Measurements from ENCODE around the gene IL25. TPM values are rescaled to one million over a fixed set of nuclear protein-coding genes. Genes with fewer than 3 reads are reported as not detected.

The IL25 gene
- total and polyA plus RNA-seq, 2 of the 13 experiments (the other 11 are each of a cell fraction or from before 2014, with no cell fraction given), result not detected

DNA sequence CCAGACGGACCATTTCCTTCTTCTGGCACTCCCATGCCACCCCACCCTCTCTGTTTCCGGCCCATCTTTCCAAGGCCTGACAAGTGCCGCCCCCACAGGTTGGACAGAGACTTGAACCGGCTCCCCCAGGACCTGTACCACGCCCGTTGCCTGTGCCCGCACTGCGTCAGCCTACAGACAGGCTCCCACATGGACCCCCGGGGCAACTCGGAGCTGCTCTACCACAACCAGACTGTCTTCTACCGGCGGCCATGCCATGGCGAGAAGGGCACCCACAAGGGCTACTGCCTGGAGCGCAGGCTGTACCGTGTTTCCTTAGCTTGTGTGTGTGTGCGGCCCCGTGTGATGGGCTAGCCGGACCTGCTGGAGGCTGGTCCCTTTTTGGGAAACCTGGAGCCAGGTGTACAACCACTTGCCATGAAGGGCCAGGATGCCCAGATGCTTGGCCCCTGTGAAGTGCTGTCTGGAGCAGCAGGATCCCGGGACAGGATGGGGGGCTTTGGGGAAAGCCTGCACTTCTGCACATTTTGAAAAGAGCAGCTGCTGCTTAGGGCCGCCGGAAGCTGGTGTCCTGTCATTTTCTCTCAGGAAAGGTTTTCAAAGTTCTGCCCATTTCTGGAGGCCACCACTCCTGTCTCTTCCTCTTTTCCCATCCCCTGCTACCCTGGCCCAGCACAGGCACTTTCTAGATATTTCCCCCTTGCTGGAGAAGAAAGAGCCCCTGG, 3.1 kb downstream of the IL25 start:
- FAIRE-seq, result no peak
- Histone ChIP-seq H3K27ac (ENCODE audit: extremely low read length, insufficient read depth, low read length) (no peak overlapping the region), H3K9me3 (ENCODE audit: low read length) (no peaks in the 10 kb centered on the region), H2AFZ (ENCODE audit: low read length) (no peak overlapping the region), H3K79me2 (ENCODE audit: insufficient read depth, low read length) (no peaks in the 10 kb centered on the region), H3K4me1 (ENCODE audit: insufficient read depth, low read length) (no peaks in the 10 kb centered on the region), H4K20me1 (ENCODE audit: insufficient read depth, low read length) (no peaks in the 10 kb centered on the region), H3K36me3 (replicated peaks in 1 of 2; ENCODE audit: control insufficient read depth in 1 of 2, insufficient read depth in 2 of 2, low read length in 2 of 2) (no peaks in the 10 kb centered on the region), H3K4me2 (ENCODE audit: low read depth, low read length) (no peak overlapping the region), H3K9ac (ENCODE audit: insufficient read depth, low read depth, low read length) (no peak overlapping the region), H3K27me3 (ENCODE audit: control insufficient read depth in 1 of 2, insufficient read depth in 2 of 2, low read length in 2 of 2) (peaks cover 32 to 87% of the 10 kb centered on the region in 2 experiments), H3K4me3 (replicated peaks in 1 of 3; ENCODE audit: insufficient read depth in 1 of 3, low read depth in 2 of 3, low read length in 3 of 3) (no peak overlapping the region)
- 33% methylated on average over 21 of the region's 21 CpGs for WGBS (ENCODE audit: low lambda C conversion rate)
- intact Hi-C loops (cut with micrococcal nuclease; ENCODE audit: unreplicated experiment) (no loop called here), in situ Hi-C loops (cut with HindIII; ENCODE audit: extremely low pct_ligation_motif_present, low pct_unique_long_range_greater_than_20kb) (loop anchor here (5.0 kb wide), 2 partner anchors 48 to 113 kb away; no protein-coding TSS in a partner anchor)
- BruUV-seq (replicated peaks), result no TSS peak
- ChIA-PET POLR2A (no interaction called here), CTCF (ENCODE audit: low intra/inter-chr PET ratio, low total read pairs) (interaction anchor here (1.3 kb wide), 1 partner anchor 111 kb away, joined by 4 read pairs; no protein-coding TSS in a partner anchor)
- ATAC-seq, result no peak
- DNase-seq (ENCODE audit: low spot score), result no peak
- TF ChIP-seq, protein P1, sequence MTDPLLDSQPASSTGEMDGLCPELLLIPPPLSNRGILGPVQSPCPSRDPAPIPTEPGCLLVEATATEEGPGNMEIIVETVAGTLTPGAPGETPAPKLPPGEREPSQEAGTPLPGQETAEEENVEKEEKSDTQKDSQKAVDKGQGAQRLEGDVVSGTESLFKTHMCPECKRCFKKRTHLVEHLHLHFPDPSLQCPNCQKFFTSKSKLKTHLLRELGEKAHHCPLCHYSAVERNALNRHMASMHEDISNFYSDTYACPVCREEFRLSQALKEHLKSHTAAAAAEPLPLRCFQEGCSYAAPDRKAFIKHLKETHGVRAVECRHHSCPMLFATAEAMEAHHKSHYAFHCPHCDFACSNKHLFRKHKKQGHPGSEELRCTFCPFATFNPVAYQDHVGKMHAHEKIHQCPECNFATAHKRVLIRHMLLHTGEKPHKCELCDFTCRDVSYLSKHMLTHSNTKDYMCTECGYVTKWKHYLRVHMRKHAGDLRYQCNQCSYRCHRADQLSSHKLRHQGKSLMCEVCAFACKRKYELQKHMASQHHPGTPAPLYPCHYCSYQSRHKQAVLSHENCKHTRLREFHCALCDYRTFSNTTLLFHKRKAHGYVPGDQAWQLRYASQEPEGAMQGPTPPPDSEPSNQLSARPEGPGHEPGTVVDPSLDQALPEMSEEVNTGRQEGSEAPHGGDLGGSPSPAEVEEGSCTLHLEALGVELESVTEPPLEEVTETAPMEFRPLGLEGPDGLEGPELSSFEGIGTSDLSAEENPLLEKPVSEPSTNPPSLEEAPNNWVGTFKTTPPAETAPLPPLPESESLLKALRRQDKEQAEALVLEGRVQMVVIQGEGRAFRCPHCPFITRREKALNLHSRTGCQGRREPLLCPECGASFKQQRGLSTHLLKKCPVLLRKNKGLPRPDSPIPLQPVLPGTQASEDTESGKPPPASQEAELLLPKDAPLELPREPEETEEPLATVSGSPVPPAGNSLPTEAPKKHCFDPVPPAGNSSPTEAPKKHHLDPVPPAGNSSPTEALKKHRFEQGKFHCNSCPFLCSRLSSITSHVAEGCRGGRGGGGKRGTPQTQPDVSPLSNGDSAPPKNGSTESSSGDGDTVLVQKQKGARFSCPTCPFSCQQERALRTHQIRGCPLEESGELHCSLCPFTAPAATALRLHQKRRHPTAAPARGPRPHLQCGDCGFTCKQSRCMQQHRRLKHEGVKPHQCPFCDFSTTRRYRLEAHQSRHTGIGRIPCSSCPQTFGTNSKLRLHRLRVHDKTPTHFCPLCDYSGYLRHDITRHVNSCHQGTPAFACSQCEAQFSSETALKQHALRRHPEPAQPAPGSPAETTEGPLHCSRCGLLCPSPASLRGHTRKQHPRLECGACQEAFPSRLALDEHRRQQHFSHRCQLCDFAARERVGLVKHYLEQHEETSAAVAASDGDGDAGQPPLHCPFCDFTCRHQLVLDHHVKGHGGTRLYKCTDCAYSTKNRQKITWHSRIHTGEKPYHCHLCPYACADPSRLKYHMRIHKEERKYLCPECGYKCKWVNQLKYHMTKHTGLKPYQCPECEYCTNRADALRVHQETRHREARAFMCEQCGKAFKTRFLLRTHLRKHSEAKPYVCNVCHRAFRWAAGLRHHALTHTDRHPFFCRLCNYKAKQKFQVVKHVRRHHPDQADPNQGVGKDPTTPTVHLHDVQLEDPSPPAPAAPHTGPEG (CRISPR knock-in tag; IDR thresholded peaks at IDR 0.05), result no peak
- TF ChIP-seq ELK4 (CRISPR knock-in tag; IDR thresholded peaks at IDR 0.05; ENCODE audit: borderline replicate concordance) (no peak), RARA (CRISPR knock-in tag; IDR thresholded peaks at IDR 0.05) (no peak), TAF15 (IDR thresholded peaks at IDR 0.05; ENCODE audit: low read depth, low read length, poor library complexity, severe bottlenecking) (no peak), TBX3 (IDR thresholded peaks at IDR 0.05; ENCODE audit: borderline replicate concordance) (no peak)
- TF ChIP-seq, protein P2, sequence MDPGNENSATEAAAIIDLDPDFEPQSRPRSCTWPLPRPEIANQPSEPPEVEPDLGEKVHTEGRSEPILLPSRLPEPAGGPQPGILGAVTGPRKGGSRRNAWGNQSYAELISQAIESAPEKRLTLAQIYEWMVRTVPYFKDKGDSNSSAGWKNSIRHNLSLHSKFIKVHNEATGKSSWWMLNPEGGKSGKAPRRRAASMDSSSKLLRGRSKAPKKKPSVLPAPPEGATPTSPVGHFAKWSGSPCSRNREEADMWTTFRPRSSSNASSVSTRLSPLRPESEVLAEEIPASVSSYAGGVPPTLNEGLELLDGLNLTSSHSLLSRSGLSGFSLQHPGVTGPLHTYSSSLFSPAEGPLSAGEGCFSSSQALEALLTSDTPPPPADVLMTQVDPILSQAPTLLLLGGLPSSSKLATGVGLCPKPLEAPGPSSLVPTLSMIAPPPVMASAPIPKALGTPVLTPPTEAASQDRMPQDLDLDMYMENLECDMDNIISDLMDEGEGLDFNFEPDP (CRISPR knock-in tag; conservative IDR thresholded peaks at IDR 0.05), result 0 out of 2 replicates have a peak, but pooled peaks have one; percentile 15
- TF ChIP-seq, protein P3, sequence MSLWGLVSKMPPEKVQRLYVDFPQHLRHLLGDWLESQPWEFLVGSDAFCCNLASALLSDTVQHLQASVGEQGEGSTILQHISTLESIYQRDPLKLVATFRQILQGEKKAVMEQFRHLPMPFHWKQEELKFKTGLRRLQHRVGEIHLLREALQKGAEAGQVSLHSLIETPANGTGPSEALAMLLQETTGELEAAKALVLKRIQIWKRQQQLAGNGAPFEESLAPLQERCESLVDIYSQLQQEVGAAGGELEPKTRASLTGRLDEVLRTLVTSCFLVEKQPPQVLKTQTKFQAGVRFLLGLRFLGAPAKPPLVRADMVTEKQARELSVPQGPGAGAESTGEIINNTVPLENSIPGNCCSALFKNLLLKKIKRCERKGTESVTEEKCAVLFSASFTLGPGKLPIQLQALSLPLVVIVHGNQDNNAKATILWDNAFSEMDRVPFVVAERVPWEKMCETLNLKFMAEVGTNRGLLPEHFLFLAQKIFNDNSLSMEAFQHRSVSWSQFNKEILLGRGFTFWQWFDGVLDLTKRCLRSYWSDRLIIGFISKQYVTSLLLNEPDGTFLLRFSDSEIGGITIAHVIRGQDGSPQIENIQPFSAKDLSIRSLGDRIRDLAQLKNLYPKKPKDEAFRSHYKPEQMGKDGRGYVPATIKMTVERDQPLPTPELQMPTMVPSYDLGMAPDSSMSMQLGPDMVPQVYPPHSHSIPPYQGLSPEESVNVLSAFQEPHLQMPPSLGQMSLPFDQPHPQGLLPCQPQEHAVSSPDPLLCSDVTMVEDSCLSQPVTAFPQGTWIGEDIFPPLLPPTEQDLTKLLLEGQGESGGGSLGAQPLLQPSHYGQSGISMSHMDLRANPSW (CRISPR knock-in tag; IDR thresholded peaks at IDR 0.05; ENCODE audit: borderline replicate concordance), result no peak

Data from HepG2 (cell line).